Fibroblast of skin of right biceps (primary cell): ENCODE data around the gene OASL.
A peak's percentile ranks its signal among the peaks of the same experiment; 100 is the strongest.
"Not testable (repeated sequence)": the region's sequence is repeated elsewhere in the genome, so short reads cannot be mapped to it uniquely, and the experiment has no call there.

Experiments
- DNase-seq: peaks from one replicate; pipeline ENCODE4 v3.0.0-alpha.2; 2013

The OASL gene

DNA sequence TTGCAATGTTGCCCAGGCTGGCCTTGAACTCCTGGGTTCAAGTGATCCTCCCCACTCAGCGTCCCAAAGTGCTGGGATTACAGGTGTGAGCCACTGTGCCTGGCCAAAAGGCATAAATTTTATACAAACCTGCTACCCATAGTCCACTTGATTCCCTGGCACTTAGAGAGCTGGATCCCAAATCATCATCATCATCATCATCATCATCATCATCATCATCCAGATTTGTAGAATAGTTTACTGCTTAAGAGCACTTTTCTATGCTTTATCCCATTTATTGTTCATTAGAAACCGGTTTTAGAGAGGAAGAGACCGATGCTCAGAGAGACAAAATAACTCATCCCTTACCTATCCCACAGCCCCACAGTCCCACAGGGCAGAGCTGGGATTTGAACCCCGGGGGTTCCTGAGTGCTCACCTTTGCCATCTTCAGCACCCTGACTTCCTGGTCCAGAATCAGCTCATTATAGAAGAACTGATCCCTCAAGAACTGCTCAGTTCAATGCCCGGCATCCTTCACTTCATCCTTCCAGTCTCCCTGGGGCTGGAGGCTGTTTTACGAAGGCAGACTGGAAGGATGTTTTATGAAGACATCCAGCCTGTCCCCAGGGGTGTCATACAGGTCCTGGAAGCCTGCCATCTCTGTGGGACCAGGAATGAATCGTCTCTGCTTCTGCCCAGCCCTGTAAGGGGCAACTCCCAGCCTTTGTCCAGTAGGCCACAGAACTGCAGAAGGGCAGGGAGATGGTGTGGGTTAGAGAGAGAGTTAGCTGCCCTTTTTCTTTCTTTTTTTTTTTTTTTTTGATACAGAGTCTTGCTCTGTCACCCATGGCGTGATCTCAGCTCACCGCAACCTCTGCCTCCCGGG is 20.2 kb upstream of the OASL start:
- DNase-seq: no peak

DNA sequence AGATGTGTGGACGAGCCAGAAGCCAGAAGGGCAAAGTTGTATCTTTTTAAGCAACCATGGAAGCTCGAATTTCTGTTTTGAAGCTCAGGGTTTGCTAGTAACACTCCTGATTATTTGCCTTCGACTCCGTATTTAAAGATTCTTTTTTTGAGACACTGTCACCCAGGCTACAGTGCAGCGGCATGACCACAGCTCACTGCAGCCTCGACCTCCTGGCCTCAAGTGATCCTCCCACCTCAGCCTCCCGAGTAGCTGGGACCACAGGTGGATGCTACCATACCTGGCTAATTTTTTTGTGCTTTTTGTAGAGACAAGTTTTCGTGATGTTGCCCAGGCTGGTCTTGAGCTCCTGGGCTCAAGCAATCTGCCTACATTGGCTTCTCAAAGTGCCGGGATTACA is 18.7 kb upstream of the OASL start:
- no peak for DNase-seq

DNA sequence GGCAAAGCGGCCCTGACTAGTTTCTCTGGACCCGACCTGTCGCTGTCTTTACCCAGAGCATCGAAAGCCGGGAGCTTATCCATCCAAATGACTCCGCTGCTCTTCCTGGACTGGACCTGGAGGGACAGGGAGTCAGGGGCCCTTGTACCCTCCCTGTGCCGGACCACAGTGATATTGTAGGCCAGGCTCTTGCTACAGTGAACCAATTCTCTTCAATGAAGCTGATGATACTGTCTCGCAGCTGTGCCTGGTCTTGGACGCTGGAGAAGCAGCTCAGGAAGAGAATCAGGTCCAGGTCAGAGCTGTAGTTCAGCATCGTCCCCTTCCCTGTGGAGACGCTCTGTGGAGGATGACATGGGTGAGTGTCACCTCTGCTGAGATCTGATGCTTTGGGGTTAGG is 14.7 kb upstream of the OASL start:
- no peak for DNase-seq

DNA sequence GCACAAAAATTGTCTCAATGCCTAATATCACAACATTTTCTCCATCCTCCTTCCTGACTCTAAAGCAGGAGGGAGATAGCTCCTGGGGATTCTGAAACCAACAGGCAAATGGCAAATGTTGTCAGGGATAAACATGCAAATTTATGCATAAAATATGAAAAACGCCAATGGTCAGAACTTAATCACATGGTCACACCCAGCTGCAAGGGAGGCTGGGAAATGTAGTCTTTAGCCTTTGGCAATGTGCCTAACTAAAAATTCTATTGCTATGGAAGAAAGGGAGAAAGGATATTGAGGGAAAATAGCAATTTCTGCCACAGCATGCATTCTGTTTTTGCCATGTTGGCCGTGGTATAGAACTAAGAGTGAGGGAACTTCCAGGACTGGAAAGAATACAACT is 11.7 kb upstream of the OASL start:
- no peak for DNase-seq

DNA sequence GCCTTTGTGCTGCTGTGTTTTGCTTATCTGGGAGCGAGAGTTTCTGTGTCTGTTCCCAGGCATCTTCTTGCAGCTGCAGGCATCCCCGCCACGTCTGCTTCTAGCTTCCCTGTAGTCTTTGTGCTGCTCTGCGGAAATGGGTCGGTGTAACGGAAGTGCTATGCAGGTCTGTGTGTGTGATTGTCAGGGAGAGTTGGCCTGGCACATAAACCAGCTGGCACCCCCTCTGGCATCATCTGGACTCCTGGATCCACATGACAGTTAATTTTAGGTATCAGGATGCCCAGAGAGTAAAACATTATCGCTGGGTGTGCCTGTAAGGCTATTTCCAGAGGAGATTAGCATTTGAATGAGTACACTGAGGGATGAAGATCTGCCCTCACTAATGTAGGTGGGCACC is 9.4 kb upstream of the OASL start:
- DNase-seq: no peak

DNA sequence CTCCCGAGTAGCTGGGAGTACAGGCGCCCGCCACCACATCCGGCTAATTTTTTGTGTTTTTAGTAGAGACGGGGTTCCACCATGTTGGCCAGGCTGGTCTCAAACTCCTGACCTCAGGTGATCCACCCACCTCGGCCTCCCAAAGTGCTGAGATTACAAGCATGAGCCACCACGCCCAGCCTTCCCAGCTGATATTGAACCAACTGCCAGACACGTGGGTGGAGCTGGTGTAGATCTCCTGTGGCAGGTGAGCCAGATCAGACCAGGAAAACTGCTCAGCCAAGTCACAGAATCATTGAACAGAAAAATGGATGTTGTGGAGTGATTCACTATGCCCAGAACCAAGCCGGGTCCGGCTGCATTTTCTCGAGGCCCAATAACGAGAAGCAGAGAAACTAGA is 8.4 kb upstream of the OASL start:
- not testable (repeated sequence) for DNase-seq

DNA sequence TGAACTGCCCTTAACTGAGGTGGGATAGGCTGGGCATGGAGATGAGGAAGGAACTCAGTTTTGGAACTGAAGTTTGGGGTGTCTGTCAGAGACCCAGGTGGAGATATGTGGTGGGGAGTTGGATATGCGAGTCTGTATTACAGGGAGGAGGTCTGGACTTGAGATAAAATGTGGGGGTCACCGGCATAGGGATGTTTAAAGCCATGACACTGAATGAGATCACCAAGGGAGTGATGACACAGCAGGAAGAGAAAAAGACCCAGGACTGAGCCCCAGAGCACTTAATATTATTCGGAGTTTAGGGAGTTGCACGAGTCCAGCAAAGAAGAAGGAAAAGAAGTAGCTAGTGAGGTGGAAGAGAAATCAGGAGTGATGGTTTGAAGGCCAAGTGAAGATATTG is 4.0 kb upstream of the OASL start:
- DNase-seq: no peak

DNA sequence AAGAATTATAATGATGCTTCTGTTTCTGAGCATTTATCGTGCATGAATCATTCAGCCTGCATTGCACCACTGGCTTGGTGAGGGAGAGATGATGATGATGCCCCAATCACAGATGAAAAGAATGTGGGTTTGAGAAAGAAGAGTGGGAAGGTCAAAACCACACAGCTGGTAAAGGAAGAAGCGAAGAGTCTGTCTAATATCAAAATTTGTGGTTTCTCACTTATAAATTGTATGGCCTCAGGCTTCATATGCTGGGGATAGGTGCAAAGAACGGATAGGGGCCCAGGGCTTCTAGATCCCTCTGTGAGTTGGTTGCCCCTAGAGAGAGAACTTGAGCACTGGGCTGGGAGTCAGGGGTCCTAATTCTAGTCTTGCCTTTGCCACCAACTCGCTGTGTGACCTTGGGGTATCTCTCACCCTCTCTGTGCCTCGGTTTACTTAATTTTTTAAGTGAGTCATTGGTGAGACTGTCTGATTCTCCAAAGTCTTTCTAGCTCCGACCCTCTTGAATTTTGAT is 2.2 kb downstream of the OASL start:
- peak; percentile 78 for DNase-seq

DNA sequence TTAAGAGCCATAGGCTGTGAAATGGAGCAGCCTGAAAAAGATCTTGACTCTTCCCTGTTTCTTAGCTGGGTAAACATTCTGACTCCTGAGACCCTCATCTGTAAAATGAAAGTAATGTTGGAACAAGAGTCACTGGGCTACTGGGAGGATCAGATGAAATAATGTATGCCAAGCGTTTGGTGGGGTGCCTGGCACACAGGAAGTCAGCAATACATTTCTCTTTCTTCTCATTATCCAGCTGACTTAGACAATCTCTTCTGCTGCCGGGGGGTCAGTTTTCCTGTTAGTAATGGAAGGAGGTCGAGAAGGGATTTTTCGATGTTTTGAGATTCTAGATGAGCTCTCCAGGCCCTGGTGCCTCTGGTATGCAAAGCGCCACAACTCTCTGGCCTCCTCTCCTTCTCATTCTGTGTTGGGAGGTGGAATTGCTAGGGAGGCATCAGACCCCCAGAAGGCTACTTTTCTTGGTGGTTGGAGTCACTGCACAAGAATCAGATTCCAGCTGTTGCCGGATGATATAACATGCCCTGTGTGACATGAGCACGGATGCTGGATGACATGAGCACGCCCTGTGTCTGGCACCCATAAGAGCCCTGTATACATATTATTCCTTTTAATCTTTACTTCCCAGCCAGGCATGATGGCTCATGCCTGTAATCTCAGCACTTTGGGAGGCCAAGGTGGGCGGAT is 4.3 kb downstream of the OASL start:
- DNase-seq: no peak

DNA sequence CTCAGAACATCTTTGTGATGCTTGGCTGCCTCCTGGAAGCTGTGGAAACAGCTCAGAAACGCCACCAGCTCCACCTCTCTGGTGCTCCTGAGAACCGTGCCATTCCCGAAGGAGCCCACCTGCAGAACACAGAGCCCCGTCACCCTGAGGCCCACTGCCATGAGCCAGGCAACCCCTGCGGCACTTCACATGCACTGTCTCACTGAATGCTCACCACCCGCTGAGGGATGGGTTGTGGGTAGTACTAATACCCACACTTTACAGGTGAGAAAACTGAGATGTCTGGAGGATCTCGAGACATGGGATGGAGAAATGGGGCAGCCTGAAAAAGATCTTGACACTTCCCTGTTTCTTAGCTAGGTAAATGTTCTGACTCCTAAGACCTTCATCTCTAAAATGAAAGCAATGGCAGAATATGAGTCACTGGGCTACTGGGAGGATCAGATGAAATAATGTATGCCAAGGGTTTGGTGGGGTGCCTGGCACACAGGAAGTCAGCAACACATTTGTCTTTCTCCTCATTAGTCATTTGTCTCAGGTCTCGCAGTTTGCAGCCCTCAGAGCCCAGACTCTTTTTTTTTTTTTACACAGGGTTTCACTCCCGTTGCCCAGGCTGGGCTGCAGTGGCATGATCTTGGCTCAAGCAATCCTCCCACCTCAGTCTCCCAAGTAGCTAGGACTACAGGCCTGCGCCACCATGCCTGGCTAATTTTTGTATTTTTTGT is 5.3 kb downstream of the OASL start:
- peak; percentile 28 for DNase-seq

DNA sequence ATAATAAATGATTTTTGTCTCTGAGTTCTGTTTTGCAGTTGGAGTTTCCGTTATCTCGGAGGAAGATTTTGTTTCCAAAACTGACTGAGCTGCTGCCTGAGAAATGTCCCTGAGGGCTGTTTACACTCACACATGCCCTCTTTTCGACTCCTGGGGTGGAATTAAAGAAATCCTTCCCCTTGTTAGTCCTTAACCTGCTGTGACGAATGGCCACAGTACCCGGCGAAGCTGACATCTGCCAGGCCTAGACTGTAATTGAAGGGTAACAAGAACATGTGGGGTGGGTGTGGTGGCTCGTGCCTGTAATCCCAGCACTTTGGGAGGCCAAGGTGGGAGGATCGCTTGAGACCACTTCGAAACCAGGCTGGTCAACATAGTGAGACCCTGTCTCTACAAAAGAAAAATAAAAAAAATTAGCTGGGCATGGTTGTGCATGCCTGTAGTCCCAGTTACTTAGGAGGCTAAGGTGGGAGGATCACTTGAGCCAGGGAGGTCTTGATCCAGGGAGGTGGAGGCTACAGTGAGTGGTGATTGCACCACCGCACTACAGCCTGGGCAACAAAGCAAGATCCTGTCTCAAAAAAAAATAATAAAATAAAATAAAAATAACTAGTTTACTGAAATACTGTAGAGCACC is 8.4 kb downstream of the OASL start:
- DNase-seq: no peak

DNA sequence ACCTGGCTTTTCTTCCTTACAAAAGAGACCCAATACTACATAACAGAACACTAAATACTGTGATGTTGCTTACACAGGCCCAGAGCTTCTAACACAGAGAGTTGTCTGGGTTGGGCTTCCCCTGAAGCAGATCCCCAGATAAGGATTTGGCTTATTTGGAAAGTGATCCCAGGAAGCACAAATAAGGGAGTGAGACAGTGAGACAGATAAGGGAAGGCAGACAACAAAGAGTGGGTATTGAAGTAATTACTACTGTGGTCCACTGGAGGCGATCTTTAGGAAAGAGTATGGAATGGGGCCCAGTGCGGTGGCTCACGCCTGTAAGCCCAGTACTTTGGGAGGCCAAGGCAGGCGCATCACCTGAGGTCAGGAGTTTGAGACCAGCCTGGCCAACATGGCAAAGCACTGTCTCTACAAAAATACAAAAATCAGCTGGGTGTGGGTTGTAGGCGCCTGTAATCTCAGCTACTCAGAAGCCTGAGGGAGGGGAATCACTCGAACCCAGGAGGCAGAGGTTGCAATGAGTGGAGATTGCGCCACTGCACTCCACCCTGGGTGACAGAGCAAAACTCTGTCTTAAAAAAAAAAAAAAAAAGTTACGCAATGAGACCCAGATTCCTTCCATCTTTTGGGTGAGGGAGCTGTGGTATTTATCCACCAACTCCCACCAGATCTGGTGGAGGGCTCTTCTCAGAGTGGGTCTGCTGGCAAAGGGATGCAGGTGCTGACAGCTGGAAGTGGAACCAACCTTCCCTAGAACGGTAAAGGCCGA is 12.6 kb downstream of the OASL start:
- DNase-seq: no peak

DNA sequence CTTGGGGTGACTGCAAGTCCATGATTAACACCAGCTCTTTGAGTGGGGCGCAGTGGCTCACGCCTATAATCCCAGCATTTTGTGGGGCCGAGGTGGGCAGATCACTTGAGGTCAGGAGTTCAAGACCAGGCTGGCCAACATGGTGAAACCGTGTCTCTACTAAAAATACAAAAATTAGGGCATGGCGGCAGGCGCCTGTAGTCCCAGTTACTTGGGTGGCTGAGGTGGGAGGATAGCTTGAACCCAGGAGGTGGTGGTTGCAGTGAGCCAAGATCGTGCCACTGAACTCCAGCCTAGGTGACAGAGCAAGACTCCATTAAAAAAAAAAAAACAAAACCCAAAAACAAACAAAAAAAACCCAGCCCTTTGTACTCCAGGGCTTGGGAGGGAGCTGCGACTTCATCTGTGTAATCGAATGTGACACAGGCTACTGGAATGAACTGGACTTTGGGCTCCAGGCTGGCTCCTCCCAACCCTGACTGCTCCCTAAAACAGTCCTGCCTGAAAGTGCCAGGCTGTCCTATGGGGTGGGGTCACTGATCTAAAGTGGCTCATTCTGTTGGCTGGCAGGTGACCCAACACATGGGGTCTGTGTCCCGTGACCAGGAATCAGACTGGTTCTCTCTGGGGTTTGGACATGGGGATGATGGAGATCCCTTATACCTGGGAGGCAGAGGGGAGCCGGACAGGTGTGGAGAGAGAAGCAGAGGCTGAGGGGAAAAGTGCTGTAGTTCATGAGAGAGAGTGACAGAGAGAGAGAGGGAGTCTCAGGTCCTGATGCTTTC is 13.4 kb downstream of the OASL start:
- no peak for DNase-seq

DNA sequence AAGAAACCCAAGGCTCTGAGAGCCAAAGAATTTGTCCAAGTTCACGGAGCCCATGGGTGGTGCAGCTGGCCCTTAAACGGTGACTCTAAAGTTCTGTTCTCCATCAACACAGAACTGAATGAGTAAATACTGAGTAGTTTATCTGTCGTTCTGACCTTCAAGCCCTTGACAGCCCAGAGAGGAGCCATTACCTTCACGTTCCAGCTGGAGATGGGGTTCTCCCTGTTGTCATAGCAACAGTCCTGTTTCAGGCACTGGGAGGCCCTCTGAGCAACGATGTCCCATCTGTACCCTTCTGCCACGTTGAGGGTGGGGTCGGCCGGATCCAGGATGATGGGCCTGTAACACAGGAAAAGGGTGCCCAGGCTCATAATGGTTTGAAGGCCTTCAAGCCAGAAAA is 15.2 kb downstream of the OASL start:
- DNase-seq: no peak

DNA sequence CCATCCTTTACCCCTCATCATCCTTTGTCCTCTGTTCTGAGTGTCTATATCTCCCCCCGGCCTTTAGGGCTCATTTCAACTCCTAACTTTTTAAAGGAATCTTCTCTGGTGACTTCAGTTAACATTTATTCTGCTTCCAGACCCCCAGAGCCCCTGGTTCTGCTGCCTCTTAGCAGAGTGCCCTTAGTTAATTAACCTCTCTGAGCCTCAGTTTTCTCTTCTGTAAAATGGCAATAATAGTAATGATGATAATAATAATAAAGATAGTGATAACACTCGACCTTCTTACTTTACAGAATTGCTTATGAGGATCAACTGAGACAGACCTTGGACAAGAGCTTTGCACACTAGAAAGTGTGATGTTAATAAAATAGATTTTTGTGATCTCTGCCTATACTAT is 16.3 kb downstream of the OASL start:
- DNase-seq: no peak

DNA sequence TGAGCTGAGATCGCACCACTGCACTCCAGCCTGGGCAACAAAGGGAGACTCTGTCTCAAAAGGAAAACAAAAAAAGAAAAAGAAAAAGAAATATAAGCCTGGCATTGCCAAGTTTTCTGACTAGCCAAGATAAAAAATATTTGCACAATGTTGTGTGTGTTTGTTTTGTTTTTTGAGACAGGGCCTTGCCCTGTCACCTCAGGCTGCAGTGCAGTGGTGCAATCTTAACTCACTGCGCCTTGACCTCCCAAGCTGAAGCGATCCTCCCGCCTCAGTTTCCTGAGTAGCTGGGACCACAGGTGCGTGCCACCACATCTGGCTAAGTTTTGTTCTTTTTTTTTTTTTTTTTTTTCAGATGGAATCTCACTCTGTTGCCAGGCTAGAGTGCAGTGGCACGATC is 17.3 kb downstream of the OASL start:
- DNase-seq: no peak

DNA sequence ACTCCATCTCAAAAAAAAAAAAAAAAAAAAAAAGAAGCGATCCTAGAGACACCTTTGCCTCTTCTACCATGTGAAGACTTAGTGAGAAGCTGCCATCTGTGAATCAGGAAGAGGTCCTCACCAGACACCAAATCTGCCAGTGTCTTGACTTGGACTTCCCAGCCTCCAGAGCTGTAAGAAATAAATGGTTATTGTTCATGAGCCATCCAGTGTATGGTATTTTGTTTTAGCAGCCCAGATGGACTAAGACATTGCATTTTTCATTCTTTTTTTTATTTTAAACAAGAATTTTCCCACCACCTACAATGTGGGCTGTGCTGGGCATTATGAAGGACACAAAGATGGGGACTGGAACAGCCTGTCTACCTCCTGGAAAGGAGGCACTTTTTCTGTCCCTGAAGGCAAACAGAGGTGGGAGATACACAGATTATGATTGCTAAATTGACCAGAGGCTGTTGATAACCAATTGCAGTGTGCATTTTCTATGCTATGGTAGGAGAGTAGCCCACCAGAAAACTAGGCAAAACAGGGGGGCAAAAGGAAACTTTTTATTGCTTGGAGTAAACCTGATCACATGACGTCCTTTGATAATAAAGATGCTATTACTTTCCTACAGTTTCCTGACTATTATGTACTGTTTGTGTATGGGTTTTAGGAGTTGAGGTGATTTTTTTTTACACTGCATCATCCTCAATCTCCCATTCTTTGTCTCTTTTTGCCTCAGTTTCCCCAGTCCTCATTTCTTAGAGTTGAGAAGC is 20.0 kb downstream of the OASL start:
- no peak for DNase-seq

DNA sequence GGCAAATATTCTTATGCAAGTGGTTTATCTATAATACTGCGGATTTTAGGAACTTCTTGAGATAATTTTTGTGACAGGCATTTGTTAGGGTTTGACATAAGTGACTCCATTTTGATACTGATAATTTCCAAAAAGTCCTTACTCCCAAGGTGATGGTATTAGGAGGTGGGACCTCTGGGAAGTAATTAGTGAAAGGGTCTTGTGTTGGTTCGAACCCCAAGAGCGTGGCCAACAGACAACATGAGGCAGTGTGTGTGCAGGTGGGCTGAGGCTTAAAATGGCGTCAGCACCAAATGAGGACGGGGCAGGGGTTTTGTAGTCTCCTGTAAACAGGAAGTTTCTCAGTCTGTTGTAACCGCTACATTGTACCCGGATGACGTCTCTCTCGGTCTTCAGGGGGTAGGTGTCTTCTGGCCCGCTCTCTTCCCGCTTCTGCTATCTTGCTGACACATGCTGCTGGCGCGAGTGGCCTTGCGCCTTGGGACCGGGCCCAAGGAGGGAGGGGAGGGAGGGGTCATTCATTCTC is 21.0 kb downstream of the OASL start:
- DNase-seq: no peak

DNA sequence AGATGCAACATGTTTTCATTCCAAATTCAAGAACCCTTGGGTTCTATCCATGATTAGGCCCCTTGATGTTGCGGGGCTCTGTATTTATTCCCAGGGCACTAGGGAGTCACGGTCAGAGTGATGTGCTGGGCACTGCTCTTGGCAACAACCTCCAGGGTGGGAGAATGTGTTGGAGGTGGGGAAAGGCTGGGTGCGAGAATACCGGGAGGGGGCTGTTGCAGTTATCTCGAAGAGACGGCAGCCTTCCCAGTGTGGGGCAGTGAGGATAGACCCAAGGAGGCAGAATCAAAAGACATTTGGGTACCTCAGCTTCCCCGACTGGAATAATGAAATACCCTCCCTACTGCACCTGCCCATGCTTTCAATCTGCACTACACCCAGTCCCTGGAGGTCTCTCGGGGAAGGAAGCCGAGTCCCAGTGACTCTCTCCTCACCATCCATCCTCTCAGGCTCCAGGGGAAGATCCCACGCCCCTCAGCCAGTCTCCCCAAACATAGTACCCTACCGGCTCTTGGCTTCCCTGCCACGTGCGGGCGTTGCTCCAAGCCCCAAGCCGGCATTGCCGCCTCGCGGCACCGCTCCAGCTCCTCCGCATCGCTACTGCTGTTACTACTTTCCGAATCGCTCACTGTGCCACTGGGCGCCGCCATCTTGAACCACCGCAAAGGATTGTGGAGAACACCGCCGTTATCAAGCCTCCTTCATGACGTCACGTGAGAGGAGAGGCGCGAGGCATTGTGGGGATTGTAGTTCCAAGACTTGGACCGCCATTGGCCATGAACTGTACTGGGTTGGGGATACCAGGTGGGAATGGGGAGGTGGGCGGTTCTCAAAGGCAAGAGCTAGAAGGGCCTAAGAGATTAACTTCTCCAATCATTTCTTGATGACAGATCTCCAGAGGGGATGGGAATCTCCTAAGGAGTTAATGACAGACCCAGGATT is 22.9 kb downstream of the OASL start, which contains the start of gene C12orf43:
C12orf43 (minus strand) TSS at position 663 of the 942 bp plus-strand sequence; CDS start at position 650, 13 bp downstream.
- DNase-seq: peak; percentile 89
